ENCODE measurements around the gene GRIN2B.

Gene GRIN2B
- total RNA-seq = 0 to 0.58 (median 0) reads per million in 3 experiments

GRCh38 chr12:13981296-13981962 lies at the start of gene GRIN2B:
Gene GRIN2B, minus strand, starts transcription at chr12:13981602. Its CDS starts 115,394 bp downstream, at chr12:13866208.
- DNase-seq = no peak

- DNase-seq = no peak
Measured at GRCh38 chr12:14026537-14026936, 45.1 kb upstream of the GRIN2B start.

- DNase-seq = no peak
Measured at GRCh38 chr12:14024591-14024990, 43.2 kb upstream of the GRIN2B start.

- DNase-seq = no peak
Measured at GRCh38 chr12:14018080-14018479, 36.7 kb upstream of the GRIN2B start.

- no peak for DNase-seq
Measured at GRCh38 chr12:14010989-14011388, 29.6 kb upstream of the GRIN2B start.

- DNase-seq = no peak
Measured at GRCh38 chr12:14007639-14008038, 26.2 kb upstream of the GRIN2B start.

- no peak for DNase-seq
Measured at GRCh38 chr12:13992585-13992984, 11.2 kb upstream of the GRIN2B start.

GRCh38 chr12:13992106-13992505 lies 10.7 kb upstream of the GRIN2B start:
- DNase-seq = no peak

- no peak for DNase-seq
Measured at GRCh38 chr12:13986031-13986430, 4.6 kb upstream of the GRIN2B start.

- no peak for DNase-seq
Measured at GRCh38 chr12:13981990-13982389, 588 bp upstream of the GRIN2B start.

- DNase-seq = no peak
Measured at GRCh38 chr12:13980538-13981295, 685 bp downstream of the GRIN2B start.

GRCh38 chr12:13979772-13980378 lies 1.5 kb downstream of the GRIN2B start:
- DNase-seq = no peak

- no peak for DNase-seq
Measured at GRCh38 chr12:13978876-13979275, 2.5 kb downstream of the GRIN2B start.

GRCh38 chr12:13976880-13977279 lies 4.5 kb downstream of the GRIN2B start:
- DNase-seq = no peak

GRCh38 chr12:13976028-13976584 lies 5.3 kb downstream of the GRIN2B start:
- DNase-seq = no peak

- no peak for DNase-seq
Measured at GRCh38 chr12:13973996-13974395, 7.4 kb downstream of the GRIN2B start.

- DNase-seq = no peak
Measured at GRCh38 chr12:13970803-13971202, 10.6 kb downstream of the GRIN2B start.

GRCh38 chr12:13968281-13968680 lies 13.1 kb downstream of the GRIN2B start:
- no peak for DNase-seq

GRCh38 chr12:13964666-13965065 lies 16.7 kb downstream of the GRIN2B start:
- no peak for DNase-seq

- no peak for DNase-seq
Measured at GRCh38 chr12:13962699-13963098, 18.7 kb downstream of the GRIN2B start.

GRCh38 chr12:13961971-13962370 lies 19.4 kb downstream of the GRIN2B start:
- no peak for DNase-seq

- no peak for DNase-seq
Measured at GRCh38 chr12:13959131-13959723, 22.2 kb downstream of the GRIN2B start.

- no peak for DNase-seq
Measured at GRCh38 chr12:13957576-13957975, 23.8 kb downstream of the GRIN2B start.
